ENCODE measurements around the gene EPM2A. TPM values are rescaled to one million over a fixed set of nuclear protein-coding genes. Genes with fewer than 3 reads are reported as not detected.

EPM2A gene
- total RNA-seq, 1 experiment from 2014 or later = 11.8 TPM

GRCh38 chr6:145629478-145629877 is 105.8 kb downstream of the EPM2A start:
- intact Hi-C loops (cut with micrococcal nuclease; ENCODE audit: unreplicated experiment) = no loop called here
- TF ChIP-seq EZH2 (IDR thresholded peaks at IDR 0.05; ENCODE audit: borderline replicate concordance, low read depth, low read length, poor library complexity, severe bottlenecking) (no peak), CTCF (conservative IDR thresholded peaks at IDR 0.05; ENCODE audit: low read depth, low read length) (no peak)
- Histone ChIP-seq H3K27me3 (replicated peaks; ENCODE audit: insufficient read depth, low read depth, low read length, poor library complexity) (no peaks in the 10 kb centered on the region), H3K9me3 (ENCODE audit: low read depth, low read length, poor library complexity, severe bottlenecking) (no peaks in the 10 kb centered on the region), H3K36me3 (ENCODE audit: insufficient read depth, low read length, poor library complexity, severe bottlenecking) (no peaks in the 10 kb centered on the region), H3K27ac (ENCODE audit: low read depth, low read length, poor library complexity, severe bottlenecking) (no peak overlapping the region), H3K4me1 (ENCODE audit: insufficient read depth, low read length, poor library complexity, severe bottlenecking) (peaks cover 30% of the 10 kb centered on the region), H3K4me3 (ENCODE audit: low read depth, low read length, poor library complexity, severe bottlenecking) (no peak overlapping the region)
- POLR2A ChIA-PET (ENCODE audit: low non-redundant PET) = no interaction called here
- no peak for DNase-seq (ENCODE audit: low spot score)
- CTCF ChIA-PET = interaction anchor here (0.6 kb wide), 1 partner anchor 28 kb away, joined by 6 read pairs; no protein-coding TSS in a partner anchor
- BruUV-seq (replicated peaks) = no TSS peak

GRCh38 chr6:145627451-145627850 is 107.9 kb downstream of the EPM2A start:
- H3K27me3 ChIP-seq (replicated peaks; ENCODE audit: insufficient read depth, low read depth, low read length, poor library complexity) = no peaks in the 10 kb centered on the region
- H3K27ac ChIP-seq (ENCODE audit: low read depth, low read length, poor library complexity, severe bottlenecking) = no peak overlapping the region
- TF ChIP-seq CTCF (conservative IDR thresholded peaks at IDR 0.05; ENCODE audit: low read depth, low read length) (no peak), EZH2 (IDR thresholded peaks at IDR 0.05; ENCODE audit: borderline replicate concordance, low read depth, low read length, poor library complexity, severe bottlenecking) (no peak)

GRCh38 chr6:145626857-145627256 is 108.5 kb downstream of the EPM2A start:
- no TSS peak for BruUV-seq (replicated peaks)
- intact Hi-C loops (cut with micrococcal nuclease; ENCODE audit: unreplicated experiment) = no loop called here
- ChIA-PET POLR2A (ENCODE audit: low non-redundant PET) (no interaction called here), CTCF (no interaction called here)
- peaks cover 16% of the 10 kb centered on the region for H3K4me1 ChIP-seq (ENCODE audit: insufficient read depth, low read length, poor library complexity, severe bottlenecking)
- H3K27ac ChIP-seq (ENCODE audit: low read depth, low read length, poor library complexity, severe bottlenecking) = no peak overlapping the region
- no peaks in the 10 kb centered on the region for H3K9me3 ChIP-seq (ENCODE audit: low read depth, low read length, poor library complexity, severe bottlenecking)
- TF ChIP-seq EZH2 (IDR thresholded peaks at IDR 0.05; ENCODE audit: borderline replicate concordance, low read depth, low read length, poor library complexity, severe bottlenecking) = no peak
- no peak for TF ChIP-seq CTCF (conservative IDR thresholded peaks at IDR 0.05; ENCODE audit: low read depth, low read length)
- H3K27me3 ChIP-seq (replicated peaks; ENCODE audit: insufficient read depth, low read depth, low read length, poor library complexity) = no peaks in the 10 kb centered on the region
- H3K4me3 ChIP-seq (ENCODE audit: low read depth, low read length, poor library complexity, severe bottlenecking) = no peak overlapping the region
- DNase-seq (ENCODE audit: low spot score) = no peak
- no peaks in the 10 kb centered on the region for H3K36me3 ChIP-seq (ENCODE audit: insufficient read depth, low read length, poor library complexity, severe bottlenecking)

More at GRCh38 chr6:145627451-145627850, 107.9 kb downstream of the EPM2A start:
- Histone ChIP-seq H3K9me3 (ENCODE audit: low read depth, low read length, poor library complexity, severe bottlenecking) (no peaks in the 10 kb centered on the region), H3K4me1 (ENCODE audit: insufficient read depth, low read length, poor library complexity, severe bottlenecking) (peaks cover 16% of the 10 kb centered on the region), H3K36me3 (ENCODE audit: insufficient read depth, low read length, poor library complexity, severe bottlenecking) (no peaks in the 10 kb centered on the region), H3K4me3 (ENCODE audit: low read depth, low read length, poor library complexity, severe bottlenecking) (no peak overlapping the region)
- POLR2A ChIA-PET (ENCODE audit: low non-redundant PET) = no interaction called here
- CTCF ChIA-PET = no interaction called here
- BruUV-seq (replicated peaks) = no TSS peak
- no peak for DNase-seq (ENCODE audit: low spot score)
- intact Hi-C loops (cut with micrococcal nuclease; ENCODE audit: unreplicated experiment) = no loop called here
